ENCODE results near the gene CHDH.

CHDH gene

GRCh38 chr3:53823956-53824657 lies 22.1 kb downstream of the CHDH start:
- H3K36me3 ChIP-seq (ENCODE audit: control insufficient read depth in 2 of 2, insufficient read depth in 1 of 2, low read length in 2 of 2), result peaks cover 0 to 46% of the 10 kb centered on the region in 2 experiments; a peak in 1 of 3 replicates
- H3K27ac ChIP-seq (ENCODE audit: extremely low read depth, low read depth, low read length), result no peak overlapping the region
- ChIA-PET POLR2A (no interaction called here), CTCF (no interaction called here)
- H3K9me3 ChIP-seq (ENCODE audit: control insufficient read depth, insufficient read depth, low read depth, low read length), result no peaks in the 10 kb centered on the region
- no peaks in the 10 kb centered on the region for H3K4me1 ChIP-seq (ENCODE audit: control insufficient read depth, insufficient read depth, low read length)
- no peak for TF ChIP-seq ZNF391 (tag by site-specific recombination; IDR thresholded peaks at IDR 0.05; ENCODE audit: borderline replicate concordance, low read depth)
- TF ChIP-seq ZNF2 (tag by site-specific recombination; IDR thresholded peaks at IDR 0.05), result no peak
- TF ChIP-seq GFI1B (tag by site-specific recombination; IDR thresholded peaks at IDR 0.05), result no peak
- no peak overlapping the region for H3K4me3 ChIP-seq (ENCODE audit: low read depth, low read length)

- Histone ChIP-seq H3K4me3 (ENCODE audit: low read depth, low read length) (no peak overlapping the region), H3K36me3 (ENCODE audit: control insufficient read depth in 2 of 2, insufficient read depth in 1 of 2, low read length in 2 of 2) (peaks cover 0 to 54% of the 10 kb centered on the region in 2 experiments; a peak in 1 of 3 replicates), H3K9me3 (ENCODE audit: control insufficient read depth, insufficient read depth, low read depth, low read length) (no peaks in the 10 kb centered on the region), H3K27ac (ENCODE audit: extremely low read depth, low read depth, low read length) (no peak overlapping the region), H3K4me1 (ENCODE audit: control insufficient read depth, insufficient read depth, low read length) (no peaks in the 10 kb centered on the region)
- TF ChIP-seq ZBTB17 (tag by site-specific recombination; IDR thresholded peaks at IDR 0.05), result no peak
- POLR2A ChIA-PET, result no interaction called here
- CTCF ChIA-PET, result no interaction called here
Observed at GRCh38 chr3:53823026-53823955, 22.9 kb downstream of the CHDH start.

GRCh38 chr3:53822331-53822741 lies 23.9 kb downstream of the CHDH start:
- ChIA-PET POLR2A (no interaction called here), CTCF (no interaction called here)
- Histone ChIP-seq H3K27ac (ENCODE audit: extremely low read depth, low read depth, low read length) (no peak overlapping the region), H3K36me3 (ENCODE audit: control insufficient read depth in 2 of 2, insufficient read depth in 1 of 2, low read length in 2 of 2) (peaks cover 0 to 64% of the 10 kb centered on the region in 2 experiments; a peak in 1 of 3 replicates), H3K4me3 (ENCODE audit: low read depth, low read length) (no peak overlapping the region), H3K9me3 (ENCODE audit: control insufficient read depth, insufficient read depth, low read depth, low read length) (no peaks in the 10 kb centered on the region), H3K4me1 (ENCODE audit: control insufficient read depth, insufficient read depth, low read length) (no peaks in the 10 kb centered on the region)
- TF ChIP-seq ZNF544 (tag by site-specific recombination; IDR thresholded peaks at IDR 0.05) (no peak), ZNF426 (tag by site-specific recombination; IDR thresholded peaks at IDR 0.05) (no peak), REPIN1 (tag by site-specific recombination; IDR thresholded peaks at IDR 0.05; ENCODE audit: low read depth) (no peak), ZNF18 (tag by site-specific recombination; IDR thresholded peaks at IDR 0.05) (no peak), ZSCAN18 (tag by site-specific recombination; IDR thresholded peaks at IDR 0.05) (no peak), ZNF26 (tag by site-specific recombination; IDR thresholded peaks at IDR 0.05) (no peak), KLF16 (tag by site-specific recombination; IDR thresholded peaks at IDR 0.05) (no peak), SP7 (tag by site-specific recombination; IDR thresholded peaks at IDR 0.05) (no peak), ZNF610 (tag by site-specific recombination; IDR thresholded peaks at IDR 0.05; ENCODE audit: borderline replicate concordance) (no peak), KLF17 (tag by site-specific recombination; IDR thresholded peaks at IDR 0.05) (no peak), ZNF211 (tag by site-specific recombination; IDR thresholded peaks at IDR 0.05; ENCODE audit: low read depth) (no peak), ZBTB21 (tag by site-specific recombination; IDR thresholded peaks at IDR 0.05) (no peak), KLF1 (tag by site-specific recombination; IDR thresholded peaks at IDR 0.05) (no peak), GLI2 (tag by site-specific recombination; IDR thresholded peaks at IDR 0.05; ENCODE audit: borderline replicate concordance, low read depth) (no peak), ZSCAN30 (tag by site-specific recombination; IDR thresholded peaks at IDR 0.05) (no peak), ZNF433 (tag by site-specific recombination; IDR thresholded peaks at IDR 0.05; ENCODE audit: low read depth) (no peak), ZNF501 (tag by site-specific recombination; IDR thresholded peaks at IDR 0.05) (no peak)

All from HEK293 (cell line).